ENCODE data around the gene TMC7. TPM values are rescaled to one million over a fixed set of nuclear protein-coding genes. Genes with fewer than 3 reads are reported as not detected.

TMC7 gene
- total and polyA plus RNA-seq, 9 of the 15 experiments (the other 6 are each of a cell fraction or from before 2014, with no cell fraction given): 0.08 to 2.0 (median 1.5) TPM

- TF ChIP-seq ZNF175 (CRISPR knock-in tag; IDR thresholded peaks at IDR 0.05; ENCODE audit: low read depth) (no peak), ESRRA (IDR thresholded peaks at IDR 0.05; ENCODE audit: borderline replicate concordance, low read depth) (peak; percentile 97), RBM25 (IDR thresholded peaks at IDR 0.05; ENCODE audit: low read depth, low read length, severe bottlenecking) (peak; percentile 80), MAX (CRISPR knock-in tag; IDR thresholded peaks at IDR 0.05) (peak; percentile 65; the same call in 1 of the 2 replicates), MAFK (IDR thresholded peaks at IDR 0.05; ENCODE audit: low read length) (peak; percentile 28; the same call in 1 of the 2 replicates), RBBP5 (IDR thresholded peaks at IDR 0.05; ENCODE audit: borderline replicate concordance, insufficient read depth, low read length, poor library complexity, severe bottlenecking) (peak; percentile 81), ZNF644 (tag; IDR thresholded peaks at IDR 0.05; ENCODE audit: low read depth) (no peak), GTF3C2 (IDR thresholded peaks at IDR 0.05; ENCODE audit: borderline replicate concordance, extremely low read depth, insufficient read length) (no peak), MAFF (IDR thresholded peaks at IDR 0.05; ENCODE audit: low read length) (0 out of 2 replicates have a peak, but pooled peaks have one; percentile 5), CXXC5 (CRISPR knock-in tag; IDR thresholded peaks at IDR 0.05) (peak; percentile 98), ZNF407 (IDR thresholded peaks at IDR 0.05; ENCODE audit: low read depth) (no peak), ELF1 (tag; IDR thresholded peaks at IDR 0.05) (peak; percentile 86), ZNF134 (CRISPR knock-in tag; conservative IDR thresholded peaks at IDR 0.05) (0 out of 2 replicates have a peak, but pooled peaks have one; percentile 24), ZNF217 (CRISPR knock-in tag; IDR thresholded peaks at IDR 0.05) (no peak), MTA3 (IDR thresholded peaks at IDR 0.05; ENCODE audit: borderline replicate concordance) (peak; percentile 99), DACH1 (IDR thresholded peaks at IDR 0.05; ENCODE audit: partially characterized antibody) (no peak)
Observed at GRCh38 chr16:19067349-19068236, 83.9 kb downstream of the TMC7 start, which contains the start of gene COQ7 (continued).

Measured in K562 (cell line).